PC-9 (cell line): ENCODE data around the gene NTN4.
"Not testable (repeated sequence)": the region's sequence is repeated elsewhere in the genome, so short reads cannot be mapped to it uniquely, and the experiment has no call there.

Experiments
- EZH2 ChIP-seq: fragments of 200-600 bp; sonication (generic); IDR thresholded peaks from 2 replicates; pipeline ENCODE4 v1.8.0; 2017; ENCODE audit warnings: antibody characterized with exemption, low read depth
- TF ChIP-seq, protein P1 (sequence below): fragments of 200-600 bp; sonication (generic); conservative IDR thresholded peaks from 2 replicates; pipeline ENCODE4 v1.6.1; 2017; ENCODE audit warnings: mixed run types, antibody characterized with exemption, mild to moderate bottlenecking, moderate library complexity

DNA sequence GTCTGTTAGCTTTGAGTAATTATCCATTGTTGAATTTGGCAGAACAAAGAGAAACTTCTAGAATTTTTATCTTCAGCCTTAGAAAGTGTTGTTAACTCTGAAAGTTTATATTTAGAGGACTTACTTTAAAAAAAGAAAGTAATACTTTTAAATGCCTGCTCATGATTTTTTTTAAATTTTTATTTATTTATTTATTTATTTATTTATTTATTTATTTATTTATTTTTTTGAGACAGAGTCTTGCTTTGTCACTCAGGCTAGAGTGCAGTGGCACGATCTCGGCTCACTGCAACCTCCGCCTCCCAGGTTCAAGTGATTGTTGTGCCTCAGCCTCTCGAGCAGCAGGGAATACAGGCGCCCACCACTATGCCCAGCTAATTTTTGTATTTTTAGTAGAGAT lies 54.8 kb downstream of the NTN4 start:
- TF ChIP-seq, protein P1, sequence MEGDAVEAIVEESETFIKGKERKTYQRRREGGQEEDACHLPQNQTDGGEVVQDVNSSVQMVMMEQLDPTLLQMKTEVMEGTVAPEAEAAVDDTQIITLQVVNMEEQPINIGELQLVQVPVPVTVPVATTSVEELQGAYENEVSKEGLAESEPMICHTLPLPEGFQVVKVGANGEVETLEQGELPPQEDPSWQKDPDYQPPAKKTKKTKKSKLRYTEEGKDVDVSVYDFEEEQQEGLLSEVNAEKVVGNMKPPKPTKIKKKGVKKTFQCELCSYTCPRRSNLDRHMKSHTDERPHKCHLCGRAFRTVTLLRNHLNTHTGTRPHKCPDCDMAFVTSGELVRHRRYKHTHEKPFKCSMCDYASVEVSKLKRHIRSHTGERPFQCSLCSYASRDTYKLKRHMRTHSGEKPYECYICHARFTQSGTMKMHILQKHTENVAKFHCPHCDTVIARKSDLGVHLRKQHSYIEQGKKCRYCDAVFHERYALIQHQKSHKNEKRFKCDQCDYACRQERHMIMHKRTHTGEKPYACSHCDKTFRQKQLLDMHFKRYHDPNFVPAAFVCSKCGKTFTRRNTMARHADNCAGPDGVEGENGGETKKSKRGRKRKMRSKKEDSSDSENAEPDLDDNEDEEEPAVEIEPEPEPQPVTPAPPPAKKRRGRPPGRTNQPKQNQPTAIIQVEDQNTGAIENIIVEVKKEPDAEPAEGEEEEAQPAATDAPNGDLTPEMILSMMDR, result not testable (repeated sequence)
- not testable (repeated sequence) for TF ChIP-seq EZH2
